GM12865 (cell line): ENCODE results near the gene DAPK1.

Experiments used
- DNase-seq: peaks from one replicate; pipeline ENCODE4 v3.0.0; 2010; ENCODE audit warnings: low read depth
- H3K4me3 ChIP-seq: 2 replicates; pipeline ENCODE4 v1.5.1; 2011; ENCODE audit warnings: mild to moderate bottlenecking, low read depth, low read length, control low read depth
- TF ChIP-seq, protein P1 (sequence below): IDR thresholded peaks from 2 replicates; pipeline ENCODE4 v1.5.1; 2011; ENCODE audit warnings: low read length, control low read depth, low read depth, inconsistent platforms; ENCODE audit not compliant: insufficient read depth; ENCODE audit errors: missing control alignments

The DAPK1 gene

DNA sequence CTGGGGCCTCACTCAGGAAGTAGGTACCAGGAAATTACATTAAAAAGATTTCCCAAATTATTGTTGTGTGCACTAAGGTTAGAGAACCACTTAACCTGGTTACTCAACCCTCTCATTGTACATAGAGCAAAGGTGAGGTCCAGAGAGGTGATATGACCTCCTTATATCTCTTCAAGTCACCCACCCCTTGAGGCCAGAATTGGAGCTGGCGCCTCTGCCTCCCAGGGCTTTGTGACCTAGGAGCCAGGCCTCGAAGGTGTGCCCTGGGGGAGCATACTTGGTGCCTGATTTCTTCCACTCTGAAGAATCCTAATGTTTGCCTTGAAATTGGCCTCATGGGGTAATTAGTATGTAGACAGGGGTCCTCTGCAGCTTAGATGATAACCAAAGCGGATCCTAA, 133.2 kb downstream of the DAPK1 start:
- no peak overlapping the region for H3K4me3 ChIP-seq
- TF ChIP-seq, protein P1, sequence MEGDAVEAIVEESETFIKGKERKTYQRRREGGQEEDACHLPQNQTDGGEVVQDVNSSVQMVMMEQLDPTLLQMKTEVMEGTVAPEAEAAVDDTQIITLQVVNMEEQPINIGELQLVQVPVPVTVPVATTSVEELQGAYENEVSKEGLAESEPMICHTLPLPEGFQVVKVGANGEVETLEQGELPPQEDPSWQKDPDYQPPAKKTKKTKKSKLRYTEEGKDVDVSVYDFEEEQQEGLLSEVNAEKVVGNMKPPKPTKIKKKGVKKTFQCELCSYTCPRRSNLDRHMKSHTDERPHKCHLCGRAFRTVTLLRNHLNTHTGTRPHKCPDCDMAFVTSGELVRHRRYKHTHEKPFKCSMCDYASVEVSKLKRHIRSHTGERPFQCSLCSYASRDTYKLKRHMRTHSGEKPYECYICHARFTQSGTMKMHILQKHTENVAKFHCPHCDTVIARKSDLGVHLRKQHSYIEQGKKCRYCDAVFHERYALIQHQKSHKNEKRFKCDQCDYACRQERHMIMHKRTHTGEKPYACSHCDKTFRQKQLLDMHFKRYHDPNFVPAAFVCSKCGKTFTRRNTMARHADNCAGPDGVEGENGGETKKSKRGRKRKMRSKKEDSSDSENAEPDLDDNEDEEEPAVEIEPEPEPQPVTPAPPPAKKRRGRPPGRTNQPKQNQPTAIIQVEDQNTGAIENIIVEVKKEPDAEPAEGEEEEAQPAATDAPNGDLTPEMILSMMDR = no peak
- no peak for DNase-seq

DNA sequence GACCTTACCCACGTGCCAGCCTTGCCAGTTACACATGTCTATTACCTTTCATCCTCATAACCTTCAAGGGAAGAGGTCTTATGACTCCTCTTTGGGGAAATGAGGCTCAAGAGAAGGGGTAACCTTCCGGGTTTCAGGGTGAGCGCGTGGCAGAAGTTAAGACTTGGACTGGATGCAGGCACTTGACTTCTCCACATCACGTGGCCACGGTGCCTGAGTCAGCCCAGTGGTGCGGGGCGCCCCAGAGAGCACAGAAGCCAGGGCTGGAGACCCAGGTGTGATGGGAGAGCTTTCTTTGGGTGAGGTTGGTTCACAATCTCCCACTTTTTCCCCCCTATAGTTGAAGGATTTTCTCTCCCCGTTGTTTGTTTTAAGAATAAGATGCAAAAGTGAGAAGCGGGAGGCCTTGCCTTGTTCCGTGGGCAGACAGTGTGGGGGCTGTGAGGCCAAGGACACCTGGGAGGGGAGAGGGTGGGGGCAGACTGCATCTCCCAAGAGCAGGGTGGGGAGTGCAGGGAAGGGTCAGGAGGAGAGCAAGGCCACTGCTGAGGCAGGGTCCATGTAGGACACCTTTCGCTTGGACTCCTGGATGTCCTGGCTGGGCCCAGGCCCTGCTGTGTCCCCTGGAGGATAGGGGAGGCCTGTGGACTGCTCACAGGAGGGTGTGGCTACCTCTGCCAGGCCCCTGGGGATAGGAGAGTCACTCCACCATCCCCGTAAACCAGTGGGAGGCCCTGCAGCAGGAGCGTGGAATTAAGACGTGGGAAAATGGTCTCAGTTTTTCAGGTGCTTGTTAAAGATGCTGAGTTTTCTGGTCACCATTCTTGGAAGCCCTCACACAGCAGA, 138.2 kb downstream of the DAPK1 start:
- no peak for DNase-seq
- TF ChIP-seq, protein P1 = no peak
- H3K4me3 ChIP-seq = no peak overlapping the region

DNA sequence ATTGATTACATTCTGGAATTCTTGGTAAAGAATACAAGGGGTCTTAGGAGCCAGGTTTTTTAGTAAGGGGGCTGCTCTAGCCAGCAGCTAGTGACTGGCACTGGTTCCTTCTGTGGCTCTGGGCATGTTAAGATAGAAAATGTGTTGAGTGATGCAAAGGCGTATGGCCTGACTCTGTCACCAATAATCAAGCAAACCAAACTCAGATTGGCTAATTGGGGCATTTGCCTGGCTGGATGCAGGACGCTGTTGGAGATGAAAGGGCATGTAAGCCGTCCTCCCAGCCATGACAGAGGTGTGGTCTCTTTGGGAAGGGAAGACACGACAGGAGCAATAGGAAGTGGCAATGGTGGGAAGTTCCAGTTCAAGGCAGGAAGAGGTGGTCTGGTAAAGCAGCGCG, 140.6 kb downstream of the DAPK1 start:
- TF ChIP-seq, protein P1 = no peak
- H3K4me3 ChIP-seq = no peak overlapping the region
- no peak for DNase-seq

DNA sequence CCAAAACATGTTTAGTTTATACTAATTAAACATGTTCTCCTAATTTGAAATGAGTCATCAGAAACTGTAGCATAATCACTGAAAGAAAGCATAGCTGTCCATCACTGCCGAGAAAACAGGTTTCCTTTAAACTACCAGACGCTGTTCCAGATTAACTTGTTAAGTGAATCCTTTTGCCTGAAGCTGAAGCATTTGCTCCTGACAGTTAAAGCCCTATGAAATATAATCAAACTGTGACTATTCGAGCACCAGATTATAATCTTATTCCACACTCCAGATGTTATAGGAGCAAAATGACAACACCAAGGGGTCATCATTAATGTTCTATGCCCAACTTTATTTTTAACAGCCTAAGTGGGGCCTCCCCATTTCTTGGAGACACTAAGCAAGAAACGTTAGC, 142.3 kb downstream of the DAPK1 start:
- TF ChIP-seq, protein P1 = no peak

DNA sequence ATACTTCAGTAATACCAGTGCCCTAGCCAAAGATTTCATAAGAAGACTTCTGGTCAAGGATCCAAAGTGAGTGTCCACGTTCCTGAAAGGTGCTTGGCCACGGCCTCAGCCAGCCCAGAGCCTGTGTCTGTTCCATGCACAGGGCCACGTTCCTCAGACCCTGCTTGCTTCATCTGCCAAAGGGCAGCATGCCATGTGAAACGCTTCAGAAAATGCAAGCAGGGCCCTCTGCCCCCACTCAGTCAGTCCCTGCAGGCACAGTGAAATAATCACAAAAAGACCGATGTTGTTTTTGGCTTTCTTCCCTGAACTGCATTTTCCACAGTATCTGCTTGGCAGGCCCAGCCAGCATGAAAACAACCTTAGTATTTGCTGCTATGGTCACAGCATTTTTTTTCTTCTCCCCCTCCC, 142.7 kb downstream of the DAPK1 start:
- DNase-seq = no peak
- no peak overlapping the region for H3K4me3 ChIP-seq
- TF ChIP-seq, protein P1 = no peak

More for the DNA sequence above, 142.3 kb downstream of the DAPK1 start:
- DNase-seq = no peak
- H3K4me3 ChIP-seq = no peak overlapping the region

DNA sequence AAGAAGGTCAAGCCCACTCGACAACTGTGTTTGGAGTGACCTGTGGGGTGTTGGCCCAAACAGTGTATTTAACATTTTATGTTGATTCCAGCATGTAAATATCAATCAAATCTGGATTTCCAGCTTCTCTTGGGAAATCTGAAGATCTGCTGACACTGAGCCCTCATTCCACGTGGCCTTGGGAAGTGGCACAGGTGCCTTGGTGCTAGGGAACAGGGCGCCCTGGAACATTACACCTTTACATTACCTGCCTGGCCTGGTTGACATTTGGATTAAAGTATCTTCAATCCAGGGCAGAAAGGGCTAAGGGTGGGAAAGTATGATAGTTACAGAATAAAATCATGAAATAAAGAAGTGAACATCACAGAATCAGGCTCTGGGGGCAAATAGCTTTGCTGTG, 143.4 kb downstream of the DAPK1 start:
- TF ChIP-seq, protein P1 = no peak
- no peak for DNase-seq

DNA sequence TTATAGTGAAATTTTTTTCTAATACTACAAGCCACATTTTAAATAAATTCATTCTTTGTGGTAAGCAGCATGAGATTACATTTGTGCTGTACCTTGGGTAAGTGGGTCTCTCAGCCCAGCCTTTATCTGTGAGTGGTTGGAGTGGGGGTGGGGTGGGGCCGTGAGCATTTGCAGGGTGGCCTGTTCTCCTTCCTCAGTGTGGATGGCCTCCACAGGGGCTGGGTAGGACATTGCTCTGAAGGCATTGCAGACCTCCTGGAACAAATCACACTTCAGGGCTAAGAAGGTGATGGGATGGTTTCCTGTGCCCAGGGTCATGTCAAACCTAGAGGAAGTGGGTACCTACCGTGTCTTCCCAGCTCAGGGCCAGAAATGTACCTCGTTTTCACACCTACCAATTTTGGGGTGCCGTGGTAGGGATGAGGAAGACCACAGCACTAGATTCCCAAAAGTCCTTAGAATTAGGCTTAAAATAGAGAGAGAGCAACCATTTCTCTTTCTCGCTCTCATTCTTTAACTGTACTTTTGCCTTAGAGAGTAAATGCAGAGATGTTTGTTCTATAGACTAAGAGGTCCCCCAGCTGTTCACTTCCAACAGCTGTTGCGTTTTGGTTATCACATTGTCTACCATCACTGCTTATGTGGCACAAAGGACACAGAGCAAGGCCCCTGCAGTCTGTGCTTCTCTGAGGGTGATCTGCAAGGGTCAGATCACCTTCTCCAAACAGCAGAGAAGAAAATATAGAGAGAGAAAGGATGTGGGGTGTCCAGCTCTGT, 144.9 kb downstream of the DAPK1 start:
- DNase-seq = no peak
- TF ChIP-seq, protein P1 = no peak
- no peak overlapping the region for H3K4me3 ChIP-seq

More for the DNA sequence above, 143.4 kb downstream of the DAPK1 start:
- H3K4me3 ChIP-seq = no peak overlapping the region
